Hematopoietic multipotent progenitor cell treated with erythropoietin and hydrocortisone succinate and interleukin-3 and kit ligand, for 8 days (in vitro differentiated cells): ENCODE results near the gene CPSF6.
"Not testable (repeated sequence)": the region's sequence is repeated elsewhere in the genome, so short reads cannot be mapped to it uniquely, and the experiment has no call there.

Source experiments
- DNase-seq: peaks from one replicate; pipeline ENCODE4 v3.0.0-alpha.2; 2015

CPSF6 gene

DNA sequence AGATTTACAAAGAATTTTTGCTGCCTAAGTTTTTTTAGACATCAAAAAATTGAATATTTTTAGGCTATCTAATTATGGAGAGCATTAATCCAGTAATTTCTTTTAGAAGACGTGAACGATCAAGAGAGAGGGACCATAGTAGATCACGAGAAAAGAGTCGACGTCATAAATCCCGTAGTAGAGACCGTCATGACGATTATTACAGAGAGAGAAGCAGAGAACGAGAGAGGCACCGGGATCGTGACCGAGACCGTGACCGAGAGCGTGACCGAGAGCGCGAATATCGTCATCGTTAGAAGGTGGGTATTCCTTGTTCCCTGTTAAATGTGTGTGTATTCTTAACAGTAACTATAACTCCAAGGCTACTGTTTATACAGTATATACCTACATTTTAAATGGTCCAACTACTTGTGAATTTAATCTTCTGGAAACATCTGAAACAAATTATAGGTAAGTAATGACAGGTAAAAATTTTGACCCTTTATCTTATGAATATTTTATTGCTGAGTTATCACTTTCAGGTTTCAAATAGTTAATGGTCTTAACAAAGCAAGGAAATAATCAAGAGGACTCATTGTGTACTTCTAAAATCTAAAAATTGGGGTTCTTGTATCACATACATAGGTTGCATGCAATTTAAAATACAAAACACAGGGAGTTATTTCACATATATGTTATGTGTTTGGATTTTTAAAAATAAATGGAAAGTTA is 23.1 kb downstream of the CPSF6 start:
- no peak for DNase-seq

DNA sequence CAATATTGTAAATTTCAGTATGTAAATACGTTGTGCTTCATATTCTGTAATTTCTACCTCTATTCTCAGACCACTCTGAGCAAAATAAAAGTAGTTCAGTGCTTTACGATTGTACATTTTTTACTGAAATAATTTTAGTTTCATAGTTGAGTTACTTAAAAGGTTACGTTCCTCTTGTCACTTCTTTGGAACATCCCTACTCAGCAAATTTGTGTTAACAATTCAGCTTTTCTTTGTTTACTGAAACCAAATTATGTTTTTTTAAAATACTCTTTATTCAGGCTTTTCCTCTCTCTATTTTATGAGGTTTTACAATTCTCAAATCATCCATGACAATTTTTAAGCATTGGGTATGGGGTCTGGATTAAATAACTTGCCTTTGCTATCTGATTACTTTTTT is 25.8 kb downstream of the CPSF6 start:
- DNase-seq: no peak

DNA sequence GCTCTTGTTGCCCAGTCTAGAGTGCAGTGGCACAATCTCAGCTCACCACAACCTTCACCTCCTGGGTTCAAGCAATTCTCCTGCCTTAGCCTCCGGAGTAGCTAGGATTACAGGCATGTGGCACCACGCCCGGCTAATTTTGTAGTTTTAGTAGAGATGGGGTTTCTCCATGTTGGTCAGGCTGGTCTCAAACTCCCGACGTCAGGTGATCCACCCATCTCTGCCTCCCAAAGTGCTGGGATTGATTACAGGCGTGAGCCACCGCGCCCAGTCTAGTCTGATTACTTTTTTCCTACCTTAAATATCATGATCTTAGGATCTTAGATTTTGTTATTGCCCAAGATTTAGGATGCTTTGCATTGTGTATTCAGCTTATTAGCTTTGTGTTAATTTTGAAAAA is 26.3 kb downstream of the CPSF6 start:
- DNase-seq: not testable (repeated sequence)

DNA sequence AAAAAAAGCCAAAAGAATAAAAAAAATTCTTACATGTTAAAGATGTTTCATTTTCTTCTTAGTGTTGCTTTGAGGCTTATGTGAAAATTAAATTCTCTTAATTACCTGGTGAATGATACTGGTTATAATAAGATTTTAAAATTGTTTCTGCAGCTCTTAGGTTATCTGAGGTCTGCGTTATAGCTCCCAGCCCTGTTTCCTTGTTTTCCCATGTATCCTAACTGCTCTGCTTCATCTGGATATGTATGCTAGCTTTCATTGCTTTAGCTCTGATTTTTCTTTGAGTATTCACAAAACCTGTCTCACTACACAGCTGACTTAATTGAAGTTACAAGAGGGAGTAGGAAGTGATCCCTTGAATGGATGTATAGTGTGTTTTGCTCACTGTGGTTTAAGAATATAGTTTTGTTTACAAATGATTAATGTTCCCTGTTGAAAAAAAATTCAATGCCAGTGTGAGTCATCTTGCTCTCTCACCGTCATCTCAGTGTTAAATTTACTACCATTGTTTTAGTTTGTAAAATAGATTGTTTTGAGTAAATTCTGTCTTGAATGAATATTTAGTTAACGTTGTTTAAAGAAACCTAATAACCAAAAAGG is 26.8 kb downstream of the CPSF6 start:
- no peak for DNase-seq

DNA sequence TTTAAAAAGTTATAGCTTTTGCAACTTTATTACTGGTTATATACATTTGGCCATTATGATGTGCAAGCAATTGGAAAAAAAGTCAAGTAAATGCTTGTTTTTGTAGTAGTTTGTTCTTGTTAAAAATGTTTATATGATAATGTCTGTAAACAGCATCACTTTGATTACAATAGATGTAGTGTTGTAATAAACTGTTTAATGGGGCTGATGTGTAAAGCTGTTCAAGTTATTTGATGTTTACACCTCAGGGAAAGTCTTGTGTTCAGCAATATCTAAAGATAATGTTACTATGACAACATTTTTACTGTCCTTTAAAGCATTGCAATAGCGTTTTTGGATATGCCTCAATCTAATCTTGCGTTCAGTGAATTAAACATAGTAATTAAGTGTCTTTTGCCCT is 30.4 kb downstream of the CPSF6 start:
- DNase-seq: no peak

DNA sequence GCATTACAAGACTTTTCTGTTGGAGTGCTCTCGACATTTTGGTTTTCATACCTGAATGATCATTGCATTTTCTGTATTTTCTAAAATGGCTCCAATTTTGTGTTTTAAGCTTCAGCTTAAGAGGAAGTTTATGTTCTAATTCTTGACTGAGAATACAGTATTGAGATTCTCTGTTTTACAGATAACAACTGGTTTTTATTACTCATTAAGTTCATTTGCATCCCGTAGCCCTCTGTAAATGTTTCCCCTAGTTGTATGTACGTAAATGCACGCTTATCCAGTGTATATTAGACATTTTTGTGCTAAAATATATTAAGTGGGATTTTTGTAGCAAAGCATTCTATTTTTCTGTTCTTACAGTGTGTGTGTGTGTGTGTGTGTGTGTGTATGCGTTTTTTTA is 33.1 kb downstream of the CPSF6 start:
- DNase-seq: no peak

DNA sequence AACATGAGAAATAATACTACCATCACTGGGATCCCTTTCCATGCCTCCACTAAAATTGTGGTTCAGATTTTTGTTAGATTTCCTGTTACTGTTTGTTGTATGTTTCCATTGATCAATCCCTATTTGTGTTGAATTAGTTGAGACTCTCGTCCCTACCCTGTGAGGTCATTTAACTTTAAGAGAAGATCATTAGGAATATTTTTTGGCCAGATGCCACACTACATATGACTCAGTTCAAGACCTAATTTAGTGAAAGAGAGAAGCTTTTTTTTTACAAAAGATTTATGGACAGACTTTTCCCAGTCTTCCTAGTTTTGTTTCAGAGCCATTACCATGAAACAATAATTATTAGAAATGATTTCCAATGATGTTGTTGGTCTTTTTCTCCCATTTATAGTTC is 35.5 kb downstream of the CPSF6 start:
- no peak for DNase-seq

DNA sequence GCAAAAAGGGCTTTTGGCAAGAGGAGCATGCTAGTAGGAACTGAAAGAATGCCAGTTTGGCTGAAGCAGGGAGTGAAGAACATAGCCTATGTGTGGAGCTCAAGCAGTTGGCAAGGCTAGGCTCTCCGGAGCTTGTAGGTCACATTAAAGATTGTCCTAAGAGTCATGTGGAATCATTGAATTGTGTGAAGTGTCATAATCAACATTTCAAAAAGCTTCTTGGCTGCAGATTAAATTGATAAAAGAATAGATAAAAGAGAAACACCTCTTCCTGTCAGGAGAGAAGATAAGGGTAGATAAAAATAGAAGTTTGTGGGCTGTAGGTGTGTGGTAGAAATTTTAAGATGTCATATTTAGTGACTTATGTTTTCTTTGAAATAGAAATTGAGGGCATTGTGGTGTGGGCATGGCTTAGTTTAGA is 36.1 kb downstream of the CPSF6 start:
- DNase-seq: no peak

DNA sequence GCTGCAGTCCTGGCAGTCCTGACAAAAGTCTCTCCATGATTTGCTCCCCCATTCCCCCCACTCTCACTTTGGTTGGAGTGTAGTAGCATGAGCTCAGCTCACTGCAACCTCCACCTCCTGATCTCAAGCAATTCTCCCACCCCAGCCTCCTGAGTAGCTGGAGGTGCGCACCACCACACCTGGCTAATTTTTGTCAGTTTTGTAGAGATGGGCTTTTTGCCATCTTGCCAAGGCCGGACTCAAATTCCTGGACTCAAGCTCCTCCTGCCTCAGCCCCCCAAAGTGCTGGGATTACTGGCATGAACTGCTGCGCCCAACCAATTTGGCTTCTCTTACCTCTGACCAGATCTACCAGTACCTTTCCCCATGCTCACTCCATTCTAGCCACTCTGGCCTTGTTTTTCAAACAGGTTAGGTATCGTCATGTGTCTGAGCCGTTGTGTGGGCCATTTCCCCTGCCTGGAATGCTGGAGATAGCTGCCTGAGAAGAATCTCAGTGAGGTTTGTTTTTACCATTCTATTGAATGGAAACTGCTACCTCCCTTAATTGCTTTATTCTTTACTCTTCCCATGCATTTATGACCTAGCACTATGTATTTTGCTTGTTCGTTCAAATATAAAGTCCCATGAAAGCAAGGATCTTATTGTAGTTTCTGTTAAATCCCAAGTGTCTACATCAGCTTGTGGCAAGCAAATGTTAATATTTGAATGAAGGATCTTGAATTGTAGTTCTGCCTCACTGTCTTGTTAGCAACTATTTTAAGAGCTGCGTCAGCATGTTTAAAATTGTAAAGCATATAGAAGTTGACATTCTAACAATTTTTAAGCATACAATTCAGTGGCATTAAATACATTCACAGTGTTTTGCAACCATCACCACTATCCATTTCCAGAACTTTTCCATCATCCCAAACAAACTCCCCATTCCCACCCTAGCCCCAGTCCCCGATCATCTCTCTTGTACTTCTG is 39.7 kb downstream of the CPSF6 start:
- DNase-seq: no peak

DNA sequence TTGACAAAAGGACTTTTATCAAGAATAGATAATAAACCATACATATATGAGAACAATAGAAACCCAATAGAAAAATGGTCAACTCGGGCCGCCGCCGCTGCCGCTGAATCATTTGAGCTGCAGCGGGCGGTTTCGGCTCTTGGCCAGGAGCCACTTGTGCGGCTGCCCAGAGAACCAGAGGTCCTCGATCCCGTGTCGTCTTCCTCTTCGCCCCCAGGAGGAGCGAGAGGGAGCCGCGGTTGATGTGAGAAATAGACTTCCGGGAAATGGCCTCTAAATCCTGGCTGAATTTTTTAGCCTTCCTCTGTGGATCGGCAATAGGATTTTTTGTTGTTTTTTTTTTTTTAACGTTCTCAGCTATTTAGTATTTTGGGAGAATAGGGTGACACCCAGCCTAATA is 44.8 kb downstream of the CPSF6 start:
- DNase-seq: peak; percentile 86

DNA sequence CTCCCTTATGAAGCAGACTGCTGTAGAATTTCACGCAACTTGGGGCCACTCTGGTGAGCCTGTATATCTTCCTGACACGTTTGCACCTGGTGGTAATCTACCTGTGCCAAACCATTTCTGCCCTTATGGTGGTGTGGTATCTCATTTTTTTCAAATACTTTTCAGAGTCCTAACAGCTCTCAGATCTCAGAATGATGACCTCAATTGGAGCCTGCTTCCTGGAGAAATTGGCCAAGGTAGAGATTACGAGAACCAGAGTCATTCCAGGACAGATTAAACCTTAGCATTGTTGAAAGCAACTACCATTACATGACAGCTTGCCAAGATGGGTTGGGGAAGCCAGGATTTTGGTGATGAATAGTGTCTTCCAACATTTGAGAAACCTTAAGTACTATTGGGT is 48.2 kb downstream of the CPSF6 start:
- DNase-seq: no peak

DNA sequence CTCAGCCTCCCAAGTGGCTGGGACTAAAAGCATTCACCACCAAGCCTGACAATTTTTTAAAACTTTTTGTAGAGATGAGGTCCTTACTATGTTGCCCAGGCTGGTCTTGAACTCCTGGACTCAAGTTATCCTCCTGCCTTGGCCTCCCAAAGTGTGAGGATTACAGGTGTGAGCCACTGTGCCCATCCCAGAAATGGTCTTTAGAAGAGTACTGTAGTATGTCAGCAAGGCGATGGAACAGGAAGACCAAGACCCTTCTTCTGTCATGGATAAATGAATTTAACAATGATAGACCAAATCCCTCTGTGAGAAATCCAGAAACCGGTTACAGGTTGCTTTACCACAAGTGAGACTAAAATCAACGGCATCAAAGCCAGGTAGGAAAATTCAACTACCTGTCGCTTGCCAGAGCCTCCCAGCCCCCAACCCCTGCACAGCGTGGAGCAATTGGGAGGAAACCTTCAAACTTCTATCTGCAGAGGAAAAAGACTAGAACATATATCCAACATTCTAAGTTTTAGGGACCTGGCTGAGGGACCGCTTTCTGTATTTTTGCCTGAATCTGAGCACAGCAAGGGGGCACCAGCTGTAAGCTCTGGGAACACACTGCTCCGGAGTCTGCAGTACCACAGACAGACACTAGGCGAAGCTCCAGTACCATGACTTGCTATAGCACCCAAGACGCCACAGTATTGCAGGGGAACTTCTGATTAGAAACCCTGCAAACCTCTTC is 51.3 kb downstream of the CPSF6 start:
- DNase-seq: peak; percentile 90

DNA sequence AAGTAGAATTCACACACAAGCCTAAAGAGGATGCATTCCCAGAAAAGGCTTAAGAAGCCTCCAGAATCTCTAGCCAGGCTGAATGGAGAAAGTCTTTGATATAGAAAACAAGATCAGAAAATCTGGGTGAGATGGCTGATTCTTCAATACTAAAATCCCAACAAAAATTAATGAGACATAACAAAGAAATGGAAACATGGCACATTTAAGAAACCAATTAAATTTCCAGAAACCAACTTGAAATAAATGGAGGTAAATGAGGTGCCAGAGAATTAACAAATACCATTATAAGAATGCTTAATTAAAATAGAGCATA is 51.9 kb downstream of the CPSF6 start:
- no peak for DNase-seq

DNA sequence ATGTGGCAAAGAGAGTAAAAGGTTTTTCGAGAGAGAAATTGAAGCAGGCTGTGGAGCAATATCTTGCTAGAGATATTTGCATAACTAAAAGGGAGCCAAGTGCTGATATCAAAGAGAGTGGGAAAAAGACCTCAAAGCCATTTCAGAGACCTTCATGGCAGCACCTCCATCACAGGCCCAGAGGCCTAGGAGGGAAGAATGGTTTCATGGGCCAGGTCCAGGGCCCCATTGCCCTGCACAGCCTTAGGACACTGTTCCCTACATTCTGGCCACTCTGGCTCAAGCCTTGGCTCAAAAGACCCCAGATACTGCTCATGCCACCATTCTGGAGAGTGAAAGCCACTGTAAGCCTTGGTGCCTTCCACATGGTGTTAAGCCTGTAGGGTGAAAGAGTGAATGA is 58.8 kb downstream of the CPSF6 start:
- DNase-seq: no peak

DNA sequence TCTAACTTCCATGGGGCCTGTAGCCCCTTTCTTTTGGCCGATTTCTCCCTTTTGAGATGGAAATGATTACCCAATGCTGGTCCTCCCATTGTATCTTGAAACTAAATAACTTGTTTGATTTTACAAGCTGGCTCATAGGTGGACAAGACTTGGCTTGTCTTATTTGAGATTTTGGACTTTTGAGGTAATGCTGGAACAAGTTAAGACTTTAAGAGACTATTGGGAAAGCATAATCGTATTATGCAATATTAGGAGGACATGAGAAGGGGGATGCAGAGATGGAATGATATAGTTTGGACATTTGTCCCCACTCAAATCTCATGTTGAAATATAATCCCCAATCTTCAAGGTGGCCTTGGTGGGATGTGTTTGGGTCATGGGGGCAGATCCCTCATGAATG is 59.6 kb downstream of the CPSF6 start:
- DNase-seq: no peak

DNA sequence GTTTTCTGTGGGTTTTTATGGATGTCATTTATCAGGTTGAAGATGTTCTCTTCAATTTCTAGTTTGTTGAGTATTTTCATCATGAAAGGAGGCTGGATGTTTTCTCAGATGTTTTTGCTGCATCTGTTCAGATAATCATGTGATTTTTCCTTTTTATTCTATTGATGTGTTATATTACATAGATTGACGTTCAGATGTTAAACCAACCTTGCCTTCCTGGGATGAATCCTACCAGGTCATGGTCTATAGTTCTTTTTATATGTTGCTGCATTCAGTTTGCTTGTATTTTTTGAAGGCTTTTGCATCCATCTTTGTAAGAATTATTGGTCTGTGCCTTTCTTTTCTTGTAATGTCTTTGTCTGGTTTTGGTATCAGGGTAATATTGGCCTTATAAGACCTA is 64.9 kb downstream of the CPSF6 start:
- no peak for DNase-seq

DNA sequence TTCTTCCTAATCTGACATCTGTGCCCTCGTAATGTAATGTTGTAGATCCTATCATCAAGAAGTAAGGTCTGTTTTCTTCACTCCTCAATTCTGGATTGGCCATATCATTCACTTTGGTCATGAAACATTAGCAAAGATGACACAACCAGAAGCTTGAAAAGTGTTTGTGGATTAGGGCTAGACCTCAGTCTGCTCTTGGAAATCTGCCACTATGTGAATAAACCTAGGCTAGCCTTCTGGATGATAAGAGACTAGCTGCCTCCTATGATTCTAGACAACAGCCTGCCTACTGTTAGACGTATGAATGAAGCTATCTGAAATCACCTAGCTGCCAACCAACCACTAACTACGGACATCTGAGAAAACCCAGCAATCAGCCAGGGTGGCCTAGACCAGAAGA is 70.1 kb downstream of the CPSF6 start:
- DNase-seq: peak; percentile 64

DNA sequence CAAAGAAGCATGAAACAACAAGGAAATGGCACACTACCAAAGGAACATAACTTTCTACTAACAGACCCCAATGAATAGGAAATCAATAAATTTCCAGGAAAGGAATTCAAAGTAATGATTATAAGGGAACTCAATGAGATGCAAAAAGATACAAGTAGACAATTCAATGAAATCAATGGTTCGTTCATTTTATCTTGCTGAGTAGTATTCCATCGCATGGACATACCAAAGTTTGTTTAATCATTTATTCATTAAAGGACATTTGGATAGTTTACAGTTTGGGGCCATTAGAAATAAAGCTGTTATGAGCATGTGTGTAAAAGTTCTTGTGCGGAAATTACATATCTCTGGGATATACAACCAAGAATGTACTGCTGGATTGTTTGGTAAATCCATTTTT is 73.8 kb downstream of the CPSF6 start:
- DNase-seq: no peak

DNA sequence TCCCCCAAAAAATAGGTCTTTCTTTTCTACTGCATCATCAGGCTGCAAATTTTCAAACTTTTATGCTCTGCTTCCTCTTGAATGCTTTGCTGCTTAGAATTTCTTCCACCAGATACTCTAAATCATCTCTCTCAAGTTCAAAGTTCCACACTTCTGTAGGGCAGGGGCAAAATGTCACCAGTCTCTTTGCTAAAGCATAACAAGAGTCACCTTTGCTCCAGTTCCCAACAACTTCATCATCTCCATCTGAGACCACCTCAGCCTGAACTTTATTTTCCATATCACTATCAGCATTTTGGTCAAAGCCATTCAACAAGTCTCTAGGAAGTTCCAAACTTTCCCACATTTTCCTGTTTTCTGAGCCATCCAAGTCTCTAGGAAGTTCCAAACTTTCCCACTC is 77.4 kb downstream of the CPSF6 start:
- not testable (repeated sequence) for DNase-seq

DNA sequence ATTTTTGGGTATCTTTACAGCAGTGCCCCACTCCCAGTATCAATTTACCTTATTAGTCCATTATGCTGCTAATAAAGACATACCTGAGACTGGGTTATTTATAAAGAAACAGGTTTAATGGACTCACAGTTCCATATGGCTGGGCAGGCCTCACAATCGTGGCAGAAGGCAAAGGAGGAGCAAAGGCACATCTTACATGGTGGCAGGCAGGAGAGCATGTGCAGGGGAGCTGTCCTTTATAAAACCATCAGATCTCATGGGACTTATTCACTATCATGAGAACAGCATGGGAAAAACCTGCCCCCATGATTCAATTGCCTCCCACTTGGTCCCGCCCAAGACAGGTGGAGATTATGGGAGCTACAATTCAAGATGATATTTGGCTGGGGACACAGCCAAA is 77.9 kb downstream of the CPSF6 start:
- not testable (repeated sequence) for DNase-seq

DNA sequence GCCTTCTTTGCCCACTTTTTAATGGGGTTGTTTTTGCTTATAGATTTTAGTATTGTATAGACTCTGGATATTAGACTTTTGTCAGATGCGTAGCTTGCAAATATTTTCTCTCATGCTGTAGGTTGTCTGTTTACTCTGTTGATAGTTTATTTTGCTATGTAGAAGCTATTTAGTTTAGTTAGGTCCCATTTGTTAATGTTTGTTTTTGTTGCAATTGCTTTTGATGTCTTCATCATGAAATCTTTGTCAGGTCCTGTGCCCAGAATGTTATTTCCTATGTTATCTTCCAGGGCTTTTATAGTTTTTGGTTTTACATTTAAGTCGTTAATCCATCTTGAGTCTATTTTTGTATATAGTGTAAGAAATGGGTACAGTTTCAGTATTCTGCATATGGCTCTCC is 78.9 kb downstream of the CPSF6 start:
- no peak for DNase-seq

DNA sequence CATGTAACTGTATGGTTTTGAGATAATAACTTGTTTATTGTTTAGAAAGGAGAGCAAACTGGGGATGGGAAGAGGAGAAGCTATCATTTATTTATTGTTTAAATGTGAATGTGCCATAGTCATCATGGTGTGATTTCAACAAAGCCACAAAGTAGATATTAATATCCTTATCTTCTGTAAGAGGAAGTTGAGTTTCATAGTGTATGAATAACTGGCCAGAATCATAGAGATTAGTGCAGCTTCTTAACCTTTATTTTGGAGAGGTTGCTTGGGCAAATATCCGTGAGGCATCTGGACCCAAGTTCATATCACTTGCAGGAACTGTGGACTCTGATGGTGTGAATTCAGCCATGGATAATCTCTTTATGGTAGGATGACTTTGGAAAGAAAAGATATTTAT is 82.0 kb downstream of the CPSF6 start:
- DNase-seq: peak; percentile 21
